Measurements from ENCODE around the gene JUND. TPM values are rescaled to one million over a fixed set of nuclear protein-coding genes. Genes with fewer than 3 reads are reported as not detected.

JUND gene
- total RNA-seq, 2 experiments from 2014 or later = 254 to 311 TPM

DNA sequence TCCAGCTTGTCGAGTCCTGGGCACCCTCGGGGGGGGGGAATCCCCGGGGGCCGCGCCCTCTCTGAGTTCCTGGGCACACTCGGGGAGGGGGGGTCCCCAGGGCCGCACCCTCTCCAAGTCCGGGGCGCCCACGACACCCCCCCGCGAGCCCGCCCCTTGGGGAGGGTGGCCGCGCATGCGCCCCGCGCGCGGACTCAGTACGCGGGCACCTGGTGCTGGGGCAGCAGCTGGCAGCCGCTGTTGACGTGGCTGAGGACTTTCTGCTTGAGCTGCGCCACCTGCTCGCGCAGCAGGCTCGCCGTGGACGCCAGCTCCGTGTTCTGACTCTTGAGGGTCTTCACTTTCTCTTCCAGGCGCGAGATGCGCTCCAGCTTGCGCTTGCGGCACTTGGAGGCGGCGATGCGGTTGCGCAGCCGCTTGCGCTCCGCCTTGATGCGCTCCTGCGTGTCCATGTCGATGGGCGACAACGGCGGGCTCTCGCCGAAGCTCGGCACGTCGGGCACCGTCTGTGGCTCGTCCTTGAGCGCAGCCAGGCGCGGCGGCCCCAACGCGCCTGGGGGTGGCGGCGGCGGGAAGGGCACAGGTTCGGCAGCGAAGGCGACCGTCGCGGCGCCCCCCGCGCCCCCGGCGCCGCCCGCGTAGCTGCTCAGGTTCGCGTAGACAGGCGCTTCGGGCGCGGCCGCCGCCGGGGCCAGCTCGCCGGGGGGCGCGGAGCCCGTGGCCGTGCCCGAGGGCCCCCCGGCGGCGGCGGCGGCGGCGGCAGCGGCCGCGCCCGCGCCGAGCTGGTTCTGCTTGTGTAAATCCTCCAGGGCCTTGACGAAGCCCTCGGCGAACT is 958 bp downstream of the JUND start:
- ChIA-PET CTCF (interaction anchor here (0.6 to 7.5 kb wide), 17 partner anchors 9 to 183 kb away, joined by 3 to 208 read pairs (median 7); partner anchors contain the start of genes LSM4 and MAST3), POLR2A (interaction anchor here (0.5 to 11.4 kb wide), 15 partner anchors 11 to 294 kb away, joined by 3 to 291 read pairs (median 15); partner anchors contain the start of genes LSM4, MAST3, MPV17L2 and PGPEP1)
- ATAC-seq = peak; percentile 5
- Mint-ChIP-seq H3K27ac (peak overlapping the region; percentile 94), H3K36me3 (ENCODE audit: low read depth) (peaks cover 35% of the 10 kb centered on the region), H3K9me3 (ENCODE audit: low read depth) (no peaks in the 10 kb centered on the region), H3K4me3 (peak overlapping the region; percentile 86), H3K27me3 (no peaks in the 10 kb centered on the region), H3K4me1 (peaks cover 51% of the 10 kb centered on the region)
- peak; percentile 86 for DNase-seq
- intact Hi-C loops (cut with DNase I, micrococcal nuclease) = loop anchor here in 1 of 2 experiments (1.0 to 5.0 kb wide), 4 partner anchors 10 to 262 kb away; partner anchors contain the start of genes ELL and FKBP8

DNA sequence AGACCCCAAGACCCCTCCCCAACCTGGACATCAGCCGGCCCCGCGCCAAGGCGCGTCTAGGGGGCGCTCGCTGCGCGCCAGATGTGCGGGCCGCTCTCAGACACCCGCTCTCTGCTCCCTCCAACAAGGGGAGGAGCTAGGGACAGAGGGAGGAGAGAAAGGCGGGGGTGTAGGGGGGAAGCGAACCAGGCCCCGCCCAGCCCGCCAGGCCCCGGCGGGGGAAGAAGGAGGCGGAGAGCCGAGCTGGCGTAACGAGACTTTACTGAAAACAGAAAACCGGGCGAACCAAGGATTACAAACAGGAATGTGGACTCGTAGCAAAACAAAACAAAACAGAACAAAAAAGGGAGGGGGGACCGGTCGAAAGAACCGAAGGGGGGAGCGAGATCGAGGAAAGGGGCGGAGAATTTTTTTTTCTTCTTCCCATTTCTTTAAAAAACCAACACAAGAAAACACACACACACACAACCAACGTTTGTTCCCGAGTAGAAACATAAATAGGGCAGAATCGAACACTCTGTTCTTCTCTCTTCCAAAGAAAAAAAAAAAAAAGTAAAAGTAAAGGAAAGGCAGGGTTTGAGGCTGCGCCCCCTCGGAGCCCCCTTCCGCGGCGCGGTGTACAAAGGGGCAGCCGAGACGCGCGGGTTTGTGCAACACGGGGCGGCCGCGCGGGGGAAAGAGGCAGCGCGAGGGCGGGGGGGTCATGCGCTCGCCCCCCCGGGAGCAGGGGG is 1.7 kb downstream of the JUND start:
- CTCF ChIA-PET = interaction anchor here (0.6 to 7.5 kb wide), 30 partner anchors 9 to 568 kb away, joined by 3 to 208 read pairs (median 6); partner anchors contain the start of genes LSM4 and MPV17L2
- peak; percentile 95 for DNase-seq
- Mint-ChIP-seq H3K27me3 (no peaks in the 10 kb centered on the region), H3K27ac (peak overlapping the region; percentile 99), H3K36me3 (ENCODE audit: low read depth) (peaks cover 31% of the 10 kb centered on the region), H3K4me3 (peak overlapping the region; percentile 86), H3K9me3 (ENCODE audit: low read depth) (no peaks in the 10 kb centered on the region), H3K4me1 (peaks cover 48% of the 10 kb centered on the region)
- intact Hi-C loops (cut with DNase I, micrococcal nuclease) = loop anchor here (1.0 to 5.0 kb wide), 11 partner anchors 13 to 263 kb away; partner anchors contain the start of genes LSM4 (in 2 of the 2), FKBP8 (in 1 of the 2), MPV17L2 (in 1 of the 2) and RAB3A (in 1 of the 2)
- peak; percentile 47 for ATAC-seq
- POLR2A ChIA-PET = interaction anchor here (0.6 to 11.4 kb wide), 16 partner anchors 12 to 235 kb away, joined by 3 to 291 read pairs (median 10); partner anchors contain the start of genes LSM4, PGPEP1, RAB3A and SSBP4

DNA sequence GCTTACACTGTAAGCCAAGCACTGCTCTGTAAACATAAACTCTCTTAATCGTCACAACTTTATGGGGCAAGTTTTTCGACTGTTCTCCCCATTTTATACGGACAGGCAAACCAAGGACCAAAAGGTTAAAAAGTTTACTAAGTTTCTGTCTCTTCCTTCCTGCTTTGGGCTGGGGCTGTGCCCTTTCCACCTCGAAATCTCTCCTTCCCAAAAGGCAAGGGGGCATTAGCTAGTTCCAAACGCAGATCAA is 2.2 kb downstream of the JUND start:
- H3K36me3 Mint-ChIP-seq (ENCODE audit: low read depth) = peaks cover 31% of the 10 kb centered on the region
- POLR2A ChIA-PET = interaction anchor here (0.6 to 11.4 kb wide), 17 partner anchors 13 to 235 kb away, joined by 3 to 291 read pairs (median 10); partner anchors contain the start of genes LSM4, PGPEP1, RAB3A and SSBP4
- H3K27me3 Mint-ChIP-seq = no peaks in the 10 kb centered on the region
- no peak for ATAC-seq
- peak overlapping the region; percentile 99 for H3K27ac Mint-ChIP-seq
- CTCF ChIA-PET = interaction anchor here (0.7 to 7.5 kb wide), 26 partner anchors 8 to 132 kb away, joined by 3 to 208 read pairs (median 6); partner anchors contain the start of genes LSM4 and MPV17L2
- intact Hi-C loops (cut with DNase I, micrococcal nuclease) = loop anchor here (1.0 to 5.0 kb wide), 10 partner anchors 14 to 161 kb away; partner anchors contain the start of genes LSM4 (in 2 of the 2), MPV17L2 (in 1 of the 2) and RAB3A (in 1 of the 2)
- peaks cover 50% of the 10 kb centered on the region for H3K4me1 Mint-ChIP-seq
- peak overlapping the region; percentile 86 for H3K4me3 Mint-ChIP-seq
- DNase-seq = no peak
- H3K9me3 Mint-ChIP-seq (ENCODE audit: low read depth) = no peaks in the 10 kb centered on the region

DNA sequence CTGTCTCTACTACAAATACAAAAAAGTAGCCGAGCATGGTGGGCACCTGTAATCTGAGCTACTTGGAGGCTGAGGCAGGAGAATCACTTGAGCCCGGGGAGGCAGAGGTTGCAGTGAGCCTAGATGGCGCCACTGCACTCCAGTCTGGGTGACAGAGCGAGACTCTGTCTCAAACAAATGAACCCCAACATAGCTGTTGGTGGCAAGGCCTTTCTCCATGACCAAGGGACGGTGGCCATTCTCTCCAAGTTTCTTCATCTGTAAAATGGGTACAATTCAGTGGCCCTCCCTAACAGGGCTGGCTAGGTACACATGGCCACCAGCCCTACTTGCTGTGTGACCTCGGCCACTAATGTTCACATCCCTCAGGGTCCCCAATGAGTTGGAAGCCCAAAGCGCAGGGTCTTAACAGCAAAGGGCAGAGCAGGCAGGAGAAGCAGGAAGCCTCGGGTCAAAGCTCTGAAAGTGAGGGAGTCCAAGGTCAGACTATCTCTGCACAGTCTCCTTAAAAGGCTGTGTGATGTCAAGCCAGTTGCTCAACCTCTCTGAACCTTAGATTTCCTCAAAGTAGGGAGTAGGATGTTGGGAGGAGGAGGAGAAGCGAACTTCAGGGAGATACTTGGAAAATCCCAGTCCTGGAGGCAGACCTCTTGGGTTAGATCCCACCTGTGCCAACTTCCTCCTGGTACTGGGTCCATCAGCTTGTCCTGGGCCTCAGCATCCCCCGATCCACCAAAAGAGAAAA is 2.7 kb downstream of the JUND start:
- Mint-ChIP-seq H3K27ac (peak overlapping the region; percentile 99), H3K4me1 (peaks cover 49% of the 10 kb centered on the region), H3K9me3 (ENCODE audit: low read depth) (no peaks in the 10 kb centered on the region), H3K36me3 (ENCODE audit: low read depth) (peaks cover 31% of the 10 kb centered on the region), H3K4me3 (peak overlapping the region; percentile 86), H3K27me3 (no peaks in the 10 kb centered on the region)
- ChIA-PET CTCF (interaction anchor here (0.6 to 7.5 kb wide), 34 partner anchors 8 to 136 kb away, joined by 3 to 208 read pairs (median 5); partner anchors contain the start of genes LSM4 and MPV17L2), POLR2A (interaction anchor here (0.6 to 11.4 kb wide), 19 partner anchors 13 to 234 kb away, joined by 3 to 291 read pairs (median 8); partner anchors contain the start of genes LSM4, PGPEP1, RAB3A and SSBP4)
- intact Hi-C loops (cut with DNase I, micrococcal nuclease) = loop anchor here (1.0 to 5.0 kb wide), 10 partner anchors 14 to 160 kb away; partner anchors contain the start of genes LSM4 (in 2 of the 2), MPV17L2 (in 1 of the 2) and RAB3A (in 1 of the 2)
- DNase-seq (peak; percentile 76), ATAC-seq (no peak)

DNA sequence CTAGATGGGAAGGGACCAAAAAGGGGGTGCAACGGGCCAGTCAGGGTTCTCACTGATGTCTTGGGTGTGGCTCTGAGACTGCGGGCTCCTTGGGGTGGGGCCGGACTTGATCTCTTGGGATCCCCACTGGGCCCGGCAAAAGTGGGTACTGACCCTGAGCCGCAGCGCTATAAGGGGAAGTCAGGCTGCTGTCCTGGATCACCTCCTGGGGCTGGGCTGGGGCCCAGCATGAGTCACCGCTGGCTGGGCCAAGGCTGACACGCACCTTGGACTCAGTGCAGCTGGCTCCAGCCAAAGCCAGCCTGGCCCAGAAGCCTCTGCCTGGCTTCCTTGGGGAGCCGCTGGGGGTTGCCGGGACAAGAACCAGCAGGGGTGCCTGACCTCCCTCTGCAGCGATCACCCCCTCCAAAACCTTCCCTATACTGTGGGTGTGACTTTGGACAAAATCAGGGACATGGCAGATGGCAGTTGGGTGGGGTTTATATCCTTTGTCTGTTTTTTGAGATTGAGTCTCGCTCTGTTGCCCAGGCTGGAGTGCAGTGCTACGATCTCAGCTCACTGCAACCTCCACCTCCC is 6.6 kb downstream of the JUND start:
- intact Hi-C loops (cut with DNase I, micrococcal nuclease) = loop anchor here in 1 of 2 experiments (5.0 kb wide), 1 partner anchor 137 kb away; no protein-coding TSS in a partner anchor
- Mint-ChIP-seq H3K4me3 (peak overlapping the region; percentile 3), H3K9me3 (ENCODE audit: low read depth) (no peaks in the 10 kb centered on the region), H3K4me1 (peaks cover 35% of the 10 kb centered on the region), H3K27me3 (no peaks in the 10 kb centered on the region), H3K36me3 (ENCODE audit: low read depth) (peaks cover 27% of the 10 kb centered on the region), H3K27ac (peak overlapping the region; percentile 8)
- POLR2A ChIA-PET = interaction anchor here (0.7 to 11.4 kb wide), 5 partner anchors 26 to 133 kb away, joined by 3 to 284 read pairs (median 10); partner anchors contain the start of gene LSM4
- CTCF ChIA-PET = interaction anchor here (1.0 to 7.5 kb wide), 3 partner anchors 47 to 64 kb away, joined by 3 to 208 read pairs (median 10); partner anchors contain the start of gene LSM4
- DNase-seq = peak; percentile 36
- no peak for ATAC-seq

- ATAC-seq (peak; percentile 63), DNase-seq (peak; percentile 62)
- ChIA-PET POLR2A (interaction anchor here (0.6 to 11.4 kb wide), 4 partner anchors 27 to 106 kb away, joined by 3 to 284 read pairs (median 110); partner anchors contain the start of gene LSM4), CTCF (interaction anchor here (0.6 to 3.0 kb wide), 6 partner anchors 31 to 119 kb away, joined by 3 to 10 read pairs (median 4); partner anchors contain the start of gene LSM4)
- peak within 1 kb of the TSS; percentile 3 for H3K4me3 Mint-ChIP-seq
- peaks cover 34% of the 10 kb centered on the region for H3K4me1 Mint-ChIP-seq
- H3K9me3 Mint-ChIP-seq (ENCODE audit: low read depth) = no peaks in the 10 kb centered on the region
- intact Hi-C loops (cut with DNase I, micrococcal nuclease) = no loop called here
- peak within 1 kb of the TSS; percentile 8 for H3K27ac Mint-ChIP-seq
- H3K36me3 Mint-ChIP-seq (ENCODE audit: low read depth) = peaks cover 21% of the 10 kb centered on the region
- no peaks in the 10 kb centered on the region for H3K27me3 Mint-ChIP-seq
Observed at GRCh38 chr19:18274219-18274780, 7.1 kb downstream of the JUND start, which contains the start of gene IQCN. IQCN (minus strand) TSS chr19:18274452; CDS start chr19:18269478, 4,974 bp downstream.

DNA sequence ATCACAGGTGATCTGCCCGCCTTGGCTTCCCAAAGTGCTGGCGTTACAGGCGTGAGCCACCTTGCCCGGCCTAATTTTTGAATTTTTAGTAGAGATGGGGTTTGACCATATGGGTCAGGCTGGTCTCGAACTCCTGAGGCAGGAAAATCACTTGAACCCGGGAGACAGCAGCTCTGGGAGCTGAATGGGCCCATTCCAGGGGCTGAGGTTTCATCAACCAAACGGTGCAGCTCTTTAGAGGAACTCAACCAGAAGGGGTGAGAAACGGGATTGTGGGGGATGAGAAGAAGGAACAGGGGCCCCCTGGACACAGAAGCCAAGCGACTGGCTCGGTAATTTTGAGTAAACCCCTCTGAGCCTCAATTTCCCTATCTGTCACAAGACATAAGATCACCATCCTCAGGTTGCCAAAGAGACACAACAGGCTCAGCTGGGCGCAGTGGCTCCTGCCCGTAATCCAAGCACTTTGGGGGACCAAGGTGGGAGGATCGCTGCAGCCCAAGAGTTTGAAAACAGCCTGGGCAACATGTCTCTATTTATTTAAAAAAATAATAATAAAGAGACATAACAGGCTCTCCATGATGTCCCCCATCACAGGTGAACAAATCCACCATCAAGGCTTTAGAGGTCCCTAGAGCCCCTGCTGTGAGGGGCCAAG is 7.7 kb downstream of the JUND start:
- CTCF ChIA-PET = interaction anchor here (0.6 to 3.0 kb wide), 9 partner anchors 31 to 120 kb away, joined by 3 to 10 read pairs (median 3); partner anchors contain the start of gene LSM4
- no peak overlapping the region for H3K27ac Mint-ChIP-seq
- no peaks in the 10 kb centered on the region for H3K27me3 Mint-ChIP-seq
- POLR2A ChIA-PET = interaction anchor here (0.6 to 11.4 kb wide), 5 partner anchors 27 to 106 kb away, joined by 3 to 284 read pairs (median 10); partner anchors contain the start of gene LSM4
- peaks cover 15% of the 10 kb centered on the region for H3K36me3 Mint-ChIP-seq (ENCODE audit: low read depth)
- H3K4me3 Mint-ChIP-seq = no peak overlapping the region
- peaks cover 27% of the 10 kb centered on the region for H3K4me1 Mint-ChIP-seq
- ATAC-seq (no peak), DNase-seq (no peak)
- H3K9me3 Mint-ChIP-seq (ENCODE audit: low read depth) = no peaks in the 10 kb centered on the region
- intact Hi-C loops (cut with DNase I, micrococcal nuclease) = no loop called here

DNA sequence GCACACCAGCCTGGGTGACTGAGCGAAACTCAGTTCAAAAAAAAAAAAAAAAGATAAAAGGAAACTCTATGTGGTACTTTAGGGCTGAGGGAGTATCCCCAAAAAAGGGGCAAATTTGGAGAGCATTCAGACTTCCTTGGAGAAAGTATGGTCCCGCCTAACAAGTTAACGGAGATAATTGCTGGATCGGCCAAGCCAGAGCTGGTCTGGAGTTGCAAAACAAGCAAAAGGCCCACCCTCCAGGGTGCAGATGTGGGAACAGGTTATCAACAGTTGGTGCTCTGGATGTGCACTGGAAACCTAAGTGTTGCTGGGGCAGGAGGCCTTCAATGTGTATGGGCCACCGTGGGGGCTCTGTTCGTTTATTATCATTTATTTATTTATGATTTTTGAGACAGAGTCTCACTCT is 10.0 kb downstream of the JUND start:
- Mint-ChIP-seq H3K9me3 (ENCODE audit: low read depth) (no peaks in the 10 kb centered on the region), H3K36me3 (ENCODE audit: low read depth) (no peaks in the 10 kb centered on the region), H3K27ac (no peak overlapping the region), H3K4me1 (peaks cover 16% of the 10 kb centered on the region), H3K27me3 (no peaks in the 10 kb centered on the region), H3K4me3 (no peak overlapping the region)
- POLR2A ChIA-PET = interaction anchor here (0.7 kb wide), 1 partner anchor 52 kb away, joined by 5 read pairs; the partner anchor contains the start of gene LSM4
- no peak for DNase-seq
- CTCF ChIA-PET = interaction anchor here (0.7 to 1.6 kb wide), 10 partner anchors 8 to 63 kb away, joined by 3 to 9 read pairs (median 4); no protein-coding TSS in a partner anchor
- no peak for ATAC-seq
- intact Hi-C loops (cut with DNase I, micrococcal nuclease) = no loop called here

DNA sequence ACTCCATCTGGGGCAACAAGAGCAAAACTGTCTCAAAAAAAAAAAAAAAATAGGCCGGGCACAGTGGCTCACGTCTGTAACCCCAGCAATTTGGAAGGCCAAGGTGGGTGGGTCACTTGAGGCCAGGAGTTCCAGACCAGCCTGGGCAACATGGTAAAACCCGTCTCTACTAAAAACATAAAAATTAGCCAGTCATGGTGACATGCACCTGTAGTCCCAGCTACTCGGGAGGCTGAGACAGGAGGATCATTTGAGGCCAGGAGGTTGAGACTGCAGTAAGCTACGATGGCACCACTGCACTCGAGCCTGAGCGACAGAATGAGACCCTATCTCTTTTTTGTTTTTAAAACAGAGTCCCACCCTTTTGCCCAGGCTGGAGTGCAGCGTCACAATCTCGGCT is 11.1 kb downstream of the JUND start:
- Mint-ChIP-seq H3K36me3 (ENCODE audit: low read depth) (peaks cover 4% of the 10 kb centered on the region), H3K9me3 (ENCODE audit: low read depth) (no peaks in the 10 kb centered on the region), H3K27me3 (no peaks in the 10 kb centered on the region), H3K4me1 (peaks cover 11% of the 10 kb centered on the region), H3K27ac (no peak overlapping the region), H3K4me3 (no peak overlapping the region)
- DNase-seq (no peak), ATAC-seq (no peak)
- ChIA-PET CTCF (interaction anchor here (1.2 to 1.9 kb wide), 3 partner anchors 9 to 58 kb away, joined by 4 to 9 read pairs (median 6); no protein-coding TSS in a partner anchor), POLR2A (interaction anchor here (0.6 to 0.7 kb wide), 3 partner anchors 60 to 1002 kb away, joined by 3 to 4 read pairs (median 3); no protein-coding TSS in a partner anchor)
- intact Hi-C loops (cut with DNase I, micrococcal nuclease) = no loop called here
